PC-3 (cell line): ENCODE data around the gene TMPRSS7. TPM values are rescaled to one million over a fixed set of nuclear protein-coding genes. Genes with fewer than 3 reads are reported as not detected.
A peak's percentile ranks its signal among the peaks of the same experiment; 100 is the strongest.

Source experiments
- ATAC-seq: fragments of 200-7000 bp; cut with Tn5 transposase; 2 replicates; pipeline ENCODE4 v1.9.1; 2020; ENCODE audit warnings: mild to moderate bottlenecking, moderate library complexity
- BruUV-seq: library from RNA; stranded (reverse); fragments of 400-500 nt; replicated peaks from 2 replicates; lab custom pipeline; 2021; lab: Mats Ljungman, UMichigan
- CTCF ChIA-PET: fragments of 300-600 bp; sonication (Branson Sonifier 250); formaldehyde crosslinking; loops from one replicate; lab custom pipeline; 2022; ENCODE audit warnings: antibody characterized with exemption; lab: Charles Lee
- POLR2A ChIA-PET: fragments of 300-600 bp; sonication (Branson Sonifier 250); formaldehyde crosslinking; loops from one replicate; lab custom pipeline; 2022; ENCODE audit warnings: antibody characterized with exemption; ENCODE audit not compliant: unreplicated experiment; lab: Charles Lee
- DNase-seq: peaks from one replicate; pipeline ENCODE4 v3.0.0-alpha.2; 2015
- H2AFZ ChIP-seq: fragments of 300-600 bp; sonication (generic); 2 replicates; pipeline ENCODE4 v1.6.0; 2016; ENCODE audit warnings: antibody characterized with exemption, low read length
- H3F3A ChIP-seq: fragments of 300-600 bp; sonication (generic); one replicate; pipeline ENCODE4 v1.6.0; 2017; ENCODE audit warnings: antibody characterized with exemption, low read length, control low read depth, mild to moderate bottlenecking; ENCODE audit not compliant: unreplicated experiment
- H3K27ac ChIP-seq: fragments of 300-600 bp; sonication (generic); 2 replicates; pipeline ENCODE4 v1.5.1; 2016; ENCODE audit warnings: mild to moderate bottlenecking, low read length
- H3K27me3 ChIP-seq: fragments of 300-600 bp; sonication (generic); 2 replicates; pipeline ENCODE4 v1.6.1; 2016; ENCODE audit warnings: low read length, mixed read lengths
- H3K36me3 ChIP-seq: fragments of 300-600 bp; sonication (generic); 2 replicates; pipeline ENCODE4 v1.6.1; 2016; ENCODE audit warnings: low read depth, mixed run types, low read length, mixed read lengths
- H3K4me1 ChIP-seq: fragments of 300-600 bp; sonication (generic); 2 replicates; pipeline ENCODE4 v1.5.1; 2016; ENCODE audit warnings: low read length; ENCODE audit not compliant: insufficient read depth
- H3K4me2 ChIP-seq: fragments of 300-600 bp; sonication (generic); 2 replicates; pipeline ENCODE4 v1.6.0; 2016; ENCODE audit warnings: low read length
- H3K4me3 ChIP-seq: fragments of 300-600 bp; sonication (generic); 2 replicates; pipeline ENCODE4 v1.5.1; 2016; ENCODE audit warnings: mild to moderate bottlenecking, low read length, mixed read lengths
- H3K79me2 ChIP-seq: fragments of 300-600 bp; sonication (generic); 2 replicates; pipeline ENCODE4 v1.6.1; 2017; ENCODE audit warnings: low read length, mixed read lengths
- H3K9ac ChIP-seq: fragments of 300-600 bp; sonication (generic); 2 replicates; pipeline ENCODE4 v1.6.0; 2016; ENCODE audit warnings: mild to moderate bottlenecking, low read length
- H3K9me2 ChIP-seq: fragments of 300-600 bp; sonication (generic); replicated peaks from 2 replicates; pipeline ENCODE4 v1.6.1; 2016; ENCODE audit warnings: mixed run types, low read length, mixed read lengths
- H3K9me3 ChIP-seq: fragments of 300-600 bp; sonication (generic); 2 replicates; pipeline ENCODE4 v1.6.1; 2016; ENCODE audit warnings: low read length, mixed read lengths
- H4K20me1 ChIP-seq: fragments of 300-600 bp; sonication (generic); 2 replicates; pipeline ENCODE4 v1.6.1; 2016; ENCODE audit warnings: low read length, mixed read lengths
- EZH2 ChIP-seq: fragments of 300-600 bp; sonication (generic); IDR thresholded peaks from one replicate; pipeline ENCODE4 v1.6.1; 2017; ENCODE audit warnings: antibody characterized with exemption, mild to moderate bottlenecking, low read length; ENCODE audit not compliant: unreplicated experiment
- EZH2phosphoT487 ChIP-seq: fragments of 300-600 bp; sonication (generic); IDR thresholded peaks from 2 replicates; pipeline ENCODE4 v1.6.1; 2018; ENCODE audit warnings: mild to moderate bottlenecking, antibody characterized with exemption, low read length, borderline replicate concordance
- intact Hi-C: fragments of 100-400 bp; cut with micrococcal nuclease; formaldehyde crosslinking; loops from 2 replicates; pipeline ENCODE4 v1.9.0; 2023
- total RNA-seq: library from RNA; depleted of rRNA; stranded (reverse); fragments of >200 nt; gene quantifications from 2 replicates; pipeline ENCODE4 v1.2.3, GENCODE V29; 2014
- TF ChIP-seq, protein P1 (sequence below): fragments of 300-600 bp; sonication (generic); conservative IDR thresholded peaks from 2 replicates; pipeline ENCODE4 v1.5.1; 2017; ENCODE audit warnings: antibody characterized with exemption, low read depth, mild to moderate bottlenecking, low read length

TMPRSS7 gene
- total RNA-seq, 1 experiment from 2014 or later, result 0.33 TPM

GRCh38 chr3:112096176-112096575 lies 61.6 kb downstream of the TMPRSS7 start:
- Histone ChIP-seq H3K4me2 (no peak overlapping the region), H3K27ac (peak overlapping the region; percentile 75), H3K36me3 (peaks cover 12% of the 10 kb centered on the region), H3K9me2 (no peaks in the 10 kb centered on the region), H3K4me3 (no peak overlapping the region), H3K79me2 (peaks cover 66% of the 10 kb centered on the region), H3K9me3 (no peaks in the 10 kb centered on the region), H4K20me1 (peaks cover 9% of the 10 kb centered on the region; the same call in 1 of the 2 replicates), H3F3A (no peaks in the 10 kb centered on the region), H2AFZ (no peak overlapping the region), H3K4me1 (peaks cover 47% of the 10 kb centered on the region), H3K27me3 (no peaks in the 10 kb centered on the region), H3K9ac (peak overlapping the region; percentile 29; the same call in 1 of the 2 replicates)
- intact Hi-C loops, result no loop called here
- ATAC-seq (no peak), DNase-seq (no peak)
- CTCF ChIA-PET, result no interaction called here
- POLR2A ChIA-PET, result no interaction called here
- TF ChIP-seq, protein P1, sequence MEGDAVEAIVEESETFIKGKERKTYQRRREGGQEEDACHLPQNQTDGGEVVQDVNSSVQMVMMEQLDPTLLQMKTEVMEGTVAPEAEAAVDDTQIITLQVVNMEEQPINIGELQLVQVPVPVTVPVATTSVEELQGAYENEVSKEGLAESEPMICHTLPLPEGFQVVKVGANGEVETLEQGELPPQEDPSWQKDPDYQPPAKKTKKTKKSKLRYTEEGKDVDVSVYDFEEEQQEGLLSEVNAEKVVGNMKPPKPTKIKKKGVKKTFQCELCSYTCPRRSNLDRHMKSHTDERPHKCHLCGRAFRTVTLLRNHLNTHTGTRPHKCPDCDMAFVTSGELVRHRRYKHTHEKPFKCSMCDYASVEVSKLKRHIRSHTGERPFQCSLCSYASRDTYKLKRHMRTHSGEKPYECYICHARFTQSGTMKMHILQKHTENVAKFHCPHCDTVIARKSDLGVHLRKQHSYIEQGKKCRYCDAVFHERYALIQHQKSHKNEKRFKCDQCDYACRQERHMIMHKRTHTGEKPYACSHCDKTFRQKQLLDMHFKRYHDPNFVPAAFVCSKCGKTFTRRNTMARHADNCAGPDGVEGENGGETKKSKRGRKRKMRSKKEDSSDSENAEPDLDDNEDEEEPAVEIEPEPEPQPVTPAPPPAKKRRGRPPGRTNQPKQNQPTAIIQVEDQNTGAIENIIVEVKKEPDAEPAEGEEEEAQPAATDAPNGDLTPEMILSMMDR, result no peak
- TF ChIP-seq EZH2 (no peak), EZH2phosphoT487 (no peak)
- BruUV-seq, result TSS peak; percentile 20

DNA sequence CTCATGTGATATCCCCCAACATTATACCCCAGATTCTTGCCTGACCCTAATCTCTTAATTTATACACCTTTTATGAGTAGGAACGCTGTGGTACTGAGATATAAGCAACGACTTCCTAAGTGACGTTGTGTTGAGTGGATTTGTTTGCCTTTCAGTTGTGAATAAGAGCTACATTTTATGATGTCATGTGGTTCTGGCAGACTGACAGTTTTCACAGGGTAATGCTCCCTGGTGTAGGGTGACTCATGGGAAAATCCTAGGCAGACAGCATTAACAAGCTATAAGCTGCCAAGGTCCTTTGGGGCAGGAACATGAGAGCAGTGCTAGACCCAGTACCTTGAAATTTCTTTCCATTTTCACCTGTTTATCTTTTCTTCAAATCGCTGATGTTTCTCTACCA lies 62.8 kb downstream of the TMPRSS7 start:
- H3K9me3 ChIP-seq, result no peaks in the 10 kb centered on the region
- H3K79me2 ChIP-seq, result peaks cover 56% of the 10 kb centered on the region
- DNase-seq (peak; percentile 100), ATAC-seq (peak; percentile 92)
- H4K20me1 ChIP-seq, result peaks cover 8% of the 10 kb centered on the region; the same call in 1 of the 2 replicates
- H3K27me3 ChIP-seq, result no peaks in the 10 kb centered on the region
- no peak overlapping the region for H2AFZ ChIP-seq
- CTCF ChIA-PET, result interaction anchor here (1.0 to 1.4 kb wide), 4 partner anchors 10 to 83 kb away, joined by 4 to 11 read pairs (median 6); no protein-coding TSS in a partner anchor
- H3F3A ChIP-seq, result no peaks in the 10 kb centered on the region
- peaks cover 12% of the 10 kb centered on the region for H3K36me3 ChIP-seq
- BruUV-seq, result no TSS peak
- H3K4me1 ChIP-seq, result peaks cover 55% of the 10 kb centered on the region
- H3K9me2 ChIP-seq, result no peaks in the 10 kb centered on the region
- peak overlapping the region; percentile 64 for H3K4me2 ChIP-seq
- TF ChIP-seq, protein P1, result no peak
- no peak for TF ChIP-seq EZH2phosphoT487
- TF ChIP-seq EZH2, result no peak
- peak overlapping the region; percentile 75 for H3K27ac ChIP-seq
- no peak overlapping the region for H3K4me3 ChIP-seq
- POLR2A ChIA-PET, result interaction anchor here (0.6 to 0.9 kb wide), 2 partner anchors 11 to 205 kb away, joined by 6 to 7 read pairs; partner anchors contain the start of gene C3orf52
- H3K9ac ChIP-seq, result peak overlapping the region; percentile 29
- intact Hi-C loops, result loop anchor here (1.0 kb wide), 1 partner anchor 22 kb away; no protein-coding TSS in a partner anchor

DNA sequence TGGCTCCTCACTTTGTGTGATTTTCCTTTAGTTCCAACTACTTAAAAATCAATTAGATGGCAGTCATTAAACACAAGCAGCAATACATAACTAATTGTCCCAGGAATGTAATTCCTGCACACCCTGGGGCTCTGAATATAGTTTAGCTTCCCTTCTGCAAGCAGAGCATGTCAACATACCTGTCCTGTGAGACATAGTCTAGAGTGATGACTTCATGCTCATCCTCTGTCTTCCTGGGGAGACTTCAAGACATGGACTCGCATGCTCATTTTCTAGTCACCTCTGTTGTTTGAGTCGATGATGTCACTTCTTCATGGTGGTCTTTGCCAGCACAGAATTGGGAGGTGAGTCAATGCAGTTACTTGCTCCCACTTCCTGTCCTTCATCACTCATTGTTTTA lies 67.4 kb downstream of the TMPRSS7 start:
- Histone ChIP-seq H3K27me3 (no peaks in the 10 kb centered on the region), H3K27ac (peak overlapping the region; percentile 72), H3K9me2 (no peaks in the 10 kb centered on the region), H3K4me1 (peaks cover 36% of the 10 kb centered on the region), H3K9me3 (no peaks in the 10 kb centered on the region), H3K36me3 (peaks cover 25% of the 10 kb centered on the region), H3K4me2 (peak overlapping the region; percentile 51), H3K9ac (no peak overlapping the region), H3K79me2 (peaks cover 37% of the 10 kb centered on the region), H3F3A (no peaks in the 10 kb centered on the region), H2AFZ (no peak overlapping the region), H3K4me3 (no peak overlapping the region; the same call in 1 of the 2 replicates), H4K20me1 (peaks cover 9% of the 10 kb centered on the region; the same call in 1 of the 2 replicates)
- no peak for TF ChIP-seq EZH2
- TF ChIP-seq, protein P1, result no peak
- TF ChIP-seq EZH2phosphoT487, result no peak
- no TSS peak for BruUV-seq
- ATAC-seq, result peak; percentile 61
- peak; percentile 89 for DNase-seq
- intact Hi-C loops, result no loop called here
- ChIA-PET CTCF (interaction anchor here (0.6 kb wide), 1 partner anchor 197 kb away, joined by 3 read pairs; no protein-coding TSS in a partner anchor), POLR2A (no interaction called here)
